Fibroblast of pulmonary artery (primary cell): Measurements from ENCODE around the gene RBM20.

Source experiments
- DNase-seq: peaks from one replicate; pipeline ENCODE4 v3.0.0-alpha.2; 2010; ENCODE audit warnings: low read depth
- H3K4me3 ChIP-seq: replicated peaks from 2 replicates; pipeline ENCODE4 v1.5.1; 2011; ENCODE audit warnings: low read depth, mild to moderate bottlenecking, control low read depth, low read length, moderate library complexity
- TF ChIP-seq, protein P1 (sequence below): IDR thresholded peaks from 2 replicates; pipeline ENCODE4 v1.5.1; 2011; ENCODE audit warnings: mild to moderate bottlenecking, control low read depth, low read length, inconsistent platforms; ENCODE audit errors: missing control alignments

Gene RBM20

DNA sequence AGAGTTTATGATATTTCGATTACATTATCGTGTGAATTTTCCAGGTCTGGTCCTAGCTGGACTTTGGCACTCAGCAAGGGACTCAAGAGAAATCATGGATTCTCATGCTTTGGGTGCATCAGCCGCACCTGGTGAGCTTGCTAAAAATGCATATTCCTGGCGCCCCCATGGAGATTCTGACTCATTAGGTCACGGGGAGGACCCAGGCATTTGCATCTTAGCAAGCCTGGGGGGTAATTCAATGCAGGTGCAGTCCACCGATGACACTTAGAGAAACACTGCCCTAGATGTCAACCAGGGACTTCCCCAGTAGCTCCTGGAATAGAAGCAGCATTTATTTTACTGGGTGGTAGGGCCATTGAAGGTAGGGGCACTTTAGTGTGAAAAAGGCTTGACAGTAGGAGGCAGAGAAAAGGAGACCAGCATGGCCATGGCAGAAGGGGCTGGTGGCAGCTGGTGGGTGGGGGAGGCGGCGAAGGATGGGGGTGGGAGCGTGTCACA, 197.7 kb downstream of the RBM20 start:
- H3K4me3 ChIP-seq, result no peak overlapping the region
- TF ChIP-seq, protein P1, sequence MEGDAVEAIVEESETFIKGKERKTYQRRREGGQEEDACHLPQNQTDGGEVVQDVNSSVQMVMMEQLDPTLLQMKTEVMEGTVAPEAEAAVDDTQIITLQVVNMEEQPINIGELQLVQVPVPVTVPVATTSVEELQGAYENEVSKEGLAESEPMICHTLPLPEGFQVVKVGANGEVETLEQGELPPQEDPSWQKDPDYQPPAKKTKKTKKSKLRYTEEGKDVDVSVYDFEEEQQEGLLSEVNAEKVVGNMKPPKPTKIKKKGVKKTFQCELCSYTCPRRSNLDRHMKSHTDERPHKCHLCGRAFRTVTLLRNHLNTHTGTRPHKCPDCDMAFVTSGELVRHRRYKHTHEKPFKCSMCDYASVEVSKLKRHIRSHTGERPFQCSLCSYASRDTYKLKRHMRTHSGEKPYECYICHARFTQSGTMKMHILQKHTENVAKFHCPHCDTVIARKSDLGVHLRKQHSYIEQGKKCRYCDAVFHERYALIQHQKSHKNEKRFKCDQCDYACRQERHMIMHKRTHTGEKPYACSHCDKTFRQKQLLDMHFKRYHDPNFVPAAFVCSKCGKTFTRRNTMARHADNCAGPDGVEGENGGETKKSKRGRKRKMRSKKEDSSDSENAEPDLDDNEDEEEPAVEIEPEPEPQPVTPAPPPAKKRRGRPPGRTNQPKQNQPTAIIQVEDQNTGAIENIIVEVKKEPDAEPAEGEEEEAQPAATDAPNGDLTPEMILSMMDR, result no peak
- no peak for DNase-seq

DNA sequence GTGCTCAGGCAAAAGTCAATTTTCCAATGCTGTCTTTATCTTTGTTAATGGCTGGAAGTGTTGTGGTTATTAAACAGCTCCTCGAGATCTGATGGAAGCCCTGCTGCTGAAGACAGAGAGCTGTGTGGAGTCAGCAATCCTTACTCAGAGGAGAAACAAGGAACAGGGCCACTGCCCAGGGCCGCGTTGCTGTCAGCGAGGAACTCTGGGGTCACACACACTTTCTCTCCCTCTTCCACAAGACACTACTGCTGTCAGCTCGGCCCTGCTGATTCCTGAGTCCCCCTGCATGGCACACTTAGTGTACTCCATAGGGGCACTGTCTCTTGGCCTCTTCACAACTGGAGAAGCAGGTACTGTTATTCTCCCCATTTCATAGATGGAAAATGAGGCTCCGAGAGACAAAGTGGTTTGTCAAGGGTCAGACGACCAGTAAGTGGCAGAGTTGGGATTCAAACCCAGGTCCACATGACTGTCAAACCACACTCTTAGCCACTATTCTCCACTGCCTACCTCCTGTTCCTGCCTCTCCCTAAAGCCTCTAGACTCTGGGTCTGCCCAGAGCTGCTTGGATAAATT, 198.3 kb downstream of the RBM20 start:
- TF ChIP-seq, protein P1, result no peak
- no peak overlapping the region for H3K4me3 ChIP-seq
- no peak for DNase-seq

DNA sequence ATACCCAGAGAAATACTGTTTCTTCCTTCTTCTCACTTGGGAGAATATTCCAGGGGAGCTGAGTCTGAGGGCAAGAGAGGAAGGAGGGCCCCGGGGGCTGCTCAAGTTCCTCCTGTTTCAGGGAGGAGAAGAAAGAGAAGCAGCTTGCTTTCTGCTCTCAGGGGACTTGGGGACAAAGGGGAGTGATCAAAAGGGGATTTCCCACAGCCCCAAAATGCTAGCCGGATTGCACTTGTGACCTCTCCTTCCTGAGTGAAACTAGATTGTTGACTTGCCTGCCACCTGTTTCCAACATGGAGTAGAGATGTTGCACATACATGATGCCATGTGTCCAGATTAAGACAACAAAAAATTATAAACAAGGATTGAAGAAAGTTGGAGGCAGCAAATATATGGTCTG, 198.9 kb downstream of the RBM20 start:
- TF ChIP-seq, protein P1, result no peak
- no peak overlapping the region for H3K4me3 ChIP-seq
- no peak for DNase-seq

DNA sequence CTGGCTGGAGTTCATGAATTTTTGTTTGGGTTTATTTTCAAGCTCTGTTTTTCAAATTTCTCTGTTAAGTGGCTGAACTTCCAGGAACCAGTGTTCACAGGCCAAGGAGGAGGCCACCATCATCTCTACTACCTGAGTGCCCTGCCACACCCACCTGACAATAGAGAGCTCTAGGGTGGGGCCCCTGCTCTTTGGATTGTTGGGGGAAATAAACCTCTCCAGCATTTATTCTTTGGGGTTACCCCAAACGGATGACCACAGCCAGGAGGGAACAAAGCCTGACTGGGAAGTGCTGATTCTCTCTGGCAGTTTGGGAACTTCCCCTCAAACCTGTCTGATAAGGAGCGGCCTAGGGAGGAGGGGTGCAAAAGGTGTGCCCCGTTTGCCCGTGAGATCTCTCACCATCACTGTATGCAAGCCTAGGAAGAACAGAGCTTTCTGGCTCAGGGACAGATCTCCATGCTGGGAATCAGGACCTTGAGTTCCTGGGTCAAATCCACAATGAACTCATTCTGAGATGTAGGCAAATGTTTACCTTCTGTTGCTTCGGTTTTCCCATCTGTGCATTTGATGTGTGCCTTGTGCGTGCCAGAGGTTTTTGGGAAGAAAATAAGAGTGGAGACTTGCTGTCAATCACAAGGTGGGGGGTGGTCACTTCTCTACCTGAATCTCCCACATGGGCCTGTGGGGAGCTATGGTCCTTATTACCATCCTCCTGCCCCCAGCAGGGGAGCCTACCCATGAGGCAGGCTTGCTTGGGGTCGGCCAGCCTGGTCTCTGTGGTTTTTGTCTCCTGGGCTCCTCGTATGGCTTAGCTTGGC, 199.9 kb downstream of the RBM20 start:
- H3K4me3 ChIP-seq, result no peak overlapping the region
- TF ChIP-seq, protein P1, result no peak
- DNase-seq, result no peak

DNA sequence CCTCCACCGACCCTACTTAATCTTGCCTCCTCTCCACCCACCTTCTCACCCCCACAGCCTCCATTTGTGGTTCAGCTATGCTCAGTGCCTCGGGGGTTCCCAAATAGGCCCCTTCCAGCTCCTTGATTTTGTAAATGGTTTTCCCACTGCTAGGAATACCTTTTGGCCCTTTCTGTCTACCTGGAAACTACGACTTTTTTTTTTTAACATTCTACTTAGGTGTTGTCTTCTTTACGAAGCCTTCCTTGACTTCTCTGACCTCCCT, 200.4 kb downstream of the RBM20 start:
- DNase-seq, result no peak
- TF ChIP-seq, protein P1, result no peak
- H3K4me3 ChIP-seq, result no peak overlapping the region

DNA sequence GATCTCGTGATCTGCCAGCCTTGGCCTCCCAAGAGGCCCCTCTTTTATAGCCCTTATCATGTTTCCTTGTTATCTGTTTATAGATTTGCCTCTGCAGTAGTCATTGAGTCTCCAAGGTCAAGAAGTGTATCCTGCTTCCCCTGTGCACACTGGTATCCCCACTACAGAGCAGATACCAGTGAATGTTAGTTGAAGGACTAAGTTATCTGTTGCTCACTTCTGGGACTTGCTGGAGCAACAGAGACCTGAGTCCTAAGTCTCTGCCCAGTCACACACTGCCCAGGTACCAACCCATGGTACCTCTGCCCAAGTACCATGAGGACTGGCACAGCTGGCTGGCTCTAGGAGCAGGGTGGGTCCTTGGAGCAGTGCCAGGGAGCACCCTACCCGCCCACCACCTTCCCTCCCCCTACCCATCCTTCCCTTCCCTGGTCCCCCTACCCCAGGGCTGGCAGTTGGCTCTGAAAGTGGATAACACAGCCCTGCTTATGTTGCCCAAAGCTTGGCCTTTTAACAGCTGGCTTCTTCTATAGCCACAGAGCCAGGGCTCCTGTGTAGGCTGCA, 201.1 kb downstream of the RBM20 start:
- DNase-seq, result no peak
- TF ChIP-seq, protein P1, result no peak
- no peak overlapping the region for H3K4me3 ChIP-seq
